ENCODE measurements around the gene CTNNA1.
"Not testable (repeated sequence)": the region's sequence is repeated elsewhere in the genome, so short reads cannot be mapped to it uniquely, and the experiment has no call there.

The CTNNA1 gene

DNA sequence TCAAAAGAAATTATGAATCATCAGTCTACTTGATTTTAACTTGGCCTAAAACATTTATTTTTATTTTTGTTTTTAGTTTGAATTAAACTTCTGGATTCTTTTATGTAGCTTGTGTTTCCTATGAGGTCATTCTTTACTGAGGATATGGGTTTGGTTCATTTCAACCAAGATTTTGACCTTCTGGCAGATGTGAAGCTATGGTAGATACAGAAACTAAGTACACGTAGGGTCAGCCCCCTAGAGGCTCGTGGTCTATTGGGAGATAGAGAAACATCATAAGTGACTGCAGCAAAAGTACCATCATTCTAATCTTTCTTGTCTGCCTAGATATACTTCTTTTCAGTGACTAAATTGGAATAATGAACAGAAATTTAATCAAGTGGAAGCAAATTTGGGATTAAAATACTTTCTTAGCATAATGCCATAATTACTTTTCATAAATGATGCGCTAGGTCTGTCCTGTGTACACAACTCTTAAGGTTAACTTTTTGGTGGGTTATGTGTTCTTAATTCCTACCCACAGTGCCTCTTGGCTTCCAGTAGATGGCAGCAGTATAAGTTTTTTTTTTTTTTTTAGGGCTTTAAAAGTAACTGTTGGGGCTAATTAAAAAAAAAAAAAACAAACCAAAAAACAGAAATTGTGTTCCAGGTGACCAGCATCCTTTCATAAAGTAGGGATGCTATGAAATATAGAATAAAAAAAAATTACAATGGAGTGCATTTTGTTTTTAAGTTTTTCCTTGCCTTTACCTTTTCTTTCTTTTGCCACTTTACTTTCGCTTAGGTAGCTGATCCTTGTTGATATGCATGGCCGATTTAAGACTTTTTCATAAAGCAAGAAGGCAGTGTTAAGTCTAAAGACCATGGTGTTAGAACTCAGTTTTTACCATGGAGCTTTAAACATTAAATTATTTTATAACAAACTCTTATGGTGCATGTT is 72.0 kb downstream of the CTNNA1 start:
- DNase-seq: no peak

DNA sequence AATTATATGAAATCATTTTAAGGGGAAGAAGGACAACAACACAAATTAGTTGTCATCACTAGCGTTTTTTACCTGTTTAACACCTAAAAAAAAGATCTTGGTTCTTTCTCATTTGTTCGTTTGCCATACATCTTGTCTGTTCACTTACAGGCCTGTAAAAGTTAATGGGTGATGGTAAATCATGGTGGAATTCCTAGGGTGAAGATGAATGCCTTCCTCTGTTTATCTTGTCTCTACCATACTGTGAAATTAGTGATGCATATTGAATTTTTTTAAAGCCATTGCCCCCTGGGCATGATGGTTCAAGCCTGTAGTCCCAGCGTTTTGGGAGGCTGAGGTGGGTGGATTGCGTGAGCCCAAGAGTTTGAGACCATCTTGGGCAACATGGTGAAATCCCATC is 75.3 kb downstream of the CTNNA1 start:
- no peak for DNase-seq

DNA sequence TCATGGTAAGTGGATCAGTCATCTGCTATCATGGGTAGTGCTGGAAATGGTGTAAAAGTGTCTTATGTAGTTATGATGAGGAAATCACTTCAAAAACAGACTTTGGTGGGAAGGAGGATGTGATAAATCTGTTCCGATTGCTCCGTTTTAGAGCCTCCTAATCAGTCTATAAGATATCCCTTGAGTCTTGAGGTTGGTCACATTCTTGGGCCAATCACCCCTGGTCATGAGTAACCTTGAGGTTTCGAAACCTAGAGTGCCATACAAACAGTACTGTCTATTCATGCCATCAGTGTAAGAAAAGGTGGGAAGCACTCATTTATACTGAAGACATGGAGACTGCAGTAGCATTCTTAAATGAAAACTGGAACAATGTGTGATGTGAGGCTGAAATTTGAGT is 76.1 kb downstream of the CTNNA1 start:
- DNase-seq: no peak

- no peak for DNase-seq
These were observed 78.5 kb downstream of the CTNNA1 start for GRCh38 chr5:138831703-138832102.

DNA sequence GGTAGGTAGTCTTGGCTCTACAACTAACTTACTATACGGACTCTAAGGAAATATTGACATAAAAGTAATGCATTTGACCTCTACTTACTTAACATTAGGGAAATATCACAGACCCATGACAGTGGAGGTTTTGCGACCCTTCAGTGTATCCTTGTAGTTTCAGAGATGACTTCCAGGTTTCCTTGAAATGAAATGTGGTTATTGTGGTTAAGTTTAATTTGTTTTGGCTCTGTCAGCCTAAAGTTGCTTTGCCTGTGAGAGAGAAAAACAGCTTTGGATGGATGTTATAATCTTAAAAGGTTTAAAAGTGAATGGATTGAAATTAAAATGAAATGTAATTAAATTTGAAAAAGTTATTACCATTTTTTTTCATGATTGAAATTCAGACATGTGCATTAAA is 79.0 kb downstream of the CTNNA1 start:
- peak; percentile 17 for DNase-seq

GRCh38 chr5:138833080-138833479 is 79.9 kb downstream of the CTNNA1 start:
- no peak for DNase-seq

- DNase-seq: no peak
These were observed 80.7 kb downstream of the CTNNA1 start for GRCh38 chr5:138833726-138834480.

- not testable (repeated sequence) for DNase-seq
These were observed 81.6 kb downstream of the CTNNA1 start for GRCh38 chr5:138834853-138835252.

- no peak for DNase-seq
These were observed 83.9 kb downstream of the CTNNA1 start for GRCh38 chr5:138837160-138837559.

DNA sequence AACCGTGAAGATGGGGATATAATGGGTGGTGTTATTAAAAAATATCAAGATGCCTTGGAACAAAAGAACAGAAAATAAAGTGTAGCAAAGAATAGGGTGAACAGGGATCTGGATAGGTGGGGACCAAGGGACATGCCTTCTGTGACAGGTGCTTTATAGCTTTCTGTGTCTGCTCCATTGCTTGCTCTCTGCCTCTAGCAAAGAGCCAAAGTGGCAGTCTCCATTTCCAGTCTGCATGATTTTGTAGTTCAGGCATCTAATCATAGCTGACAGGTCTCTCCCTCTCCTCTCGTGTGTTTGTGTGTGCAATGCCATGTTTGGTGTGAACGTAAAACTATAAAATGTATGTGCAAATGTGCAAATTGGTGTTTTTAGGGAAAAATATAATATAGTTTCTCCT is 86.9 kb downstream of the CTNNA1 start:
- DNase-seq: no peak

DNA sequence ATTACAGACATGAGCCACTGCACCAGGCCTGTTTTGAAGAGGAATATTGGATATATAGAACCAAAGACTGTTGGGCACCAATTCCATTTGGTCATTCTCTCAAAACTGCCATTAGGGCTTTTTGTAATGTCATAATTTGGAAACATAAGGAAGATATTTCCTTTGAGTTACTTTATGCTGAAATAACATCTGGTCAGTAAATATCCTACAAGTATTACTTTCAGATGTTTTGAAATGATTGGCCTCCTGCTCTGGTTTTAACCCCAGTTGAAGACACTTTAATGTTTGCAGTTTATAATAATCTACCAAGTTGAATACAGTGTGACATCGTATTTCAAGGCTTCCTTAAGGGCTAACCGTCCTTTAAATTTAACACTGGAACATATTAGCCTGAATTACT is 88.3 kb downstream of the CTNNA1 start:
- DNase-seq: no peak

GRCh38 chr5:138843316-138844124 is 90.3 kb downstream of the CTNNA1 start:
- no peak for DNase-seq

- no peak for DNase-seq
These were observed 90.9 kb downstream of the CTNNA1 start for GRCh38 chr5:138844125-138844461.

DNA sequence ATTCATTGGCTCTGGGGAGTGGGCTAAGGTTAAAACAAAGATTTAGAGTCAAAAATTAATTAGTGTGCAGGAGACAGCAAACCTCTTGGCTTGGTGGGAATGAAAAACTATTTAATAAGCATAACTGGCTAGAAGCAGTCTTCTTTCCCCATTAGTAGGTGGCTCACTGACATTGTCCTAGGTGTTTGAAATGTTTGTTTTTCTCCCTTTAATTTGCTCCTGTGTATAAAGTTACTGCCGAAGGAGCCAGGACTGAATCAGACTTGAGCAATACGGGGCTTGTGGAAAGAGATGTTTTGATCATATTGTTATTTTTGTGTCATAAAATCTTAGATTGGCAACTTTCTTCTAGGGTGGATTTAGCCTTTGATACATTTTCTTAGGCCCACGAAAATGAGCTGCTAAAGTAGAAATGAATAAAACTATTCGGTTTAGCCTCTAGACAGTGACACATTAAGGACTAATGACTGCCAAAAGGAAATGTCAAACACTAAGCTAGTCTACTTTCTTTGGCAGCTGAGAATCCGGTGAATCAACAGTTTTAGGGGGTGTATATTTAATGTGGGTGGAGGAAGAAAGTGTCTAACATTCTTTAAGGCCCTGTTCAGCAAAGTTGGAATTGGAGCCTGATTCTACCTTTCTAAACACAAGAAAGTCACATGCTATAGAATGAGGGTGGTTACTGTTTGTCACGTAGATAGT is 91.7 kb downstream of the CTNNA1 start:
- no peak for DNase-seq

GRCh38 chr5:138849439-138849838 is 96.2 kb downstream of the CTNNA1 start:
- no peak for DNase-seq

DNA sequence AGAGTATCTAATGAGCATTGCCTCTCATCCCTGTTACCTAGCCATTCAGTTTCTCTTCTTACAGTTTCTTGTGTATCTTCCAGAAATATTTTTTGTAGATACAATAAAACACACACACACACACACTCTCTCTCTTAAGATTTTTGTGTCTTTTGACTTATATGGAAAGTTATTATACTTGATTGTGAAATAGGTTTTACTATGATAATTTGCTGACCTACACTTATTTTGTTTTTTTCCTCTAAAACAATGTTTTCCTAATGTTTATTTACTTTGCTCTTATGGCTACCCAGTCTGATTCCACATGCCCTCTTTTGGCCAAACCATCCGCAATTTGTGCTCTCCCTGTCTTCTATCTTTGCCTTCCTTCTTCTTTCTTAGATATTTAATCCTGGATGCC is 96.7 kb downstream of the CTNNA1 start:
- DNase-seq: no peak

DNA sequence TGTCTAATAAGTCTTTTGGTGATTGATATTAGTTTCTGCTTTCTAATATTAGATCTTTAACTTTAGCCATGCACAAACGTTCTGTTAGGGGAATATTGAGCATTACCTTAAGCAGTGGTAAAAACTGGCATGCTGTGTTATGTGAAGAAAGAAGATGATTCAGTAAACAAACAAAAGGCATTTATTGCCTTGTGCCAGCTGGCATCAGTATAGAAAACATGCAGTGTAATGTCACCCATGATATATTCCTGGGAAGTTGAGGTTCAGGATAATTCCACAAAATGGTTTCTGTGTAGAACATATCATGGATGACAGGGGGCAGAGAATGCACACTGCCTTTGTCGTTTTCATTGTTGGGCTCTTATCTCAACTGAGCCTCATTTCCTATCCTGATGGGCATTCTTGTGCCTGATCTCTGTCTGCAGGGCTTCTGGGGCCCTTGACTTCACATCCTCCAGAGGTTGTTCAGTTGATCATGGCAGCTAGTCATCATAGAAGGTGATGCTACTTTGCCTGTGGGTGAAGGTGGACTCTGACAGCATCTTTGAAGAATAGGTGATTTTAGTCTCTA is 97.7 kb downstream of the CTNNA1 start:
- DNase-seq: no peak

DNA sequence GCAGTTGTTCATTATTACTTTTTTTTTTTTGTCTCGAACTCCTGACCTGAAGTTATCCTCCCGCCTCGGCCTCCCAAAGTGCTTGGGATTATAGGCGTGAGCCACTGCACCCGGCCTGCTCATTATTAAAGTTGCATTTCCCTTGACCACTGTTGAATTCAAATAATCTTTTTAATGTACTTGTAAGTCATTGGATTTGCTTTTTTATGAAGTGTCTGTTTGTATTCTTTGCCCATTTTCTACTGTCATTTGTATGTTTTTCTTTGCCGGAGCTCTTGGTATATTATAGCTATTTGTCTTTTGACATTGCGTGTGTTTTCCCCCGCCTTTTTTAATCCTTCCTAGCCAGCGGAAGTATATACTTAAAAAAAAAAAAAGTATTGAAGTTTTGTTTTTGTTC is 99.9 kb downstream of the CTNNA1 start:
- no peak for DNase-seq

- DNase-seq: no peak
These were observed 113.8 kb downstream of the CTNNA1 start for GRCh38 chr5:138867011-138867410.

GRCh38 chr5:138869038-138869437 is 115.8 kb downstream of the CTNNA1 start:
- DNase-seq: no peak

DNA sequence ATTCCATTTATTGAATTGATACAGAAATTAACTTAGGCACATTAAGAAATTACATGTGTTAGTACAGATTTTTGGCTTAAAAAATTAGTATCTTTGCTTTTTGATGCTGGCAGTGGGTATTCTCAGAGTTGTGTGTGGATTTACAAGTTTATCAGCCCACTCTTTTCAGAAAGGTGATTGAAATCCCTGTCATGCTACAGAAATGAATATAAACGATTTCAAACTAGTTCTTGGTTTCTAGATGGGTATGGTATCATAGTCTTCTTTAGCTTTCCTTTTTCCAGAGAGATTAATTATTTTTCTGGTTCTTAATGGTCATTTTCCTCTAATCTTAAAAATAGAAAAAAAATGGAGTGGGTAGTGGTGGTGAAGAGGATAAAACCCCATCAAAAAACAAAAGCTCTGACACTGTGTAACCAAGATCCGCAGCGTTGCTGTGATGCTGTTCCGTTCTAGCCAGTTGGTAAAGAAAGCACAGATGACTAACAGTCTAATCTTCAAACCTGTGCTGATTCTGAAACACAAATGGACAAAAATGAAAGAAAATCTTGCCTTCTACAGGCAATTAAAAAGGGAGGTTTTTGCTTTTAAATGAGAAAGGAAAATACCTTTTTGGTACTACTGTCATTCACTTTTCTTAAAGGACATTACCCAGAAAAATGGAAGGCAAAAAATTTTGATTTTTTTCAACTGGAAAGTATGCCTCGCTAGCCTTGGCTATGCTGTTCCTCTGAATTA is 116.7 kb downstream of the CTNNA1 start:
- DNase-seq: no peak

- DNase-seq: no peak
These were observed 117.4 kb downstream of the CTNNA1 start for GRCh38 chr5:138870611-138871010.
